GM18858 (cell line): ENCODE measurements around the gene LMNA.

Experiments
- ATAC-seq: cut with Tn5 transposase; IDR thresholded peaks from one replicate; pipeline ENCODE4 v1.9.1; 2021; ENCODE audit not compliant: unreplicated experiment

The LMNA gene

DNA sequence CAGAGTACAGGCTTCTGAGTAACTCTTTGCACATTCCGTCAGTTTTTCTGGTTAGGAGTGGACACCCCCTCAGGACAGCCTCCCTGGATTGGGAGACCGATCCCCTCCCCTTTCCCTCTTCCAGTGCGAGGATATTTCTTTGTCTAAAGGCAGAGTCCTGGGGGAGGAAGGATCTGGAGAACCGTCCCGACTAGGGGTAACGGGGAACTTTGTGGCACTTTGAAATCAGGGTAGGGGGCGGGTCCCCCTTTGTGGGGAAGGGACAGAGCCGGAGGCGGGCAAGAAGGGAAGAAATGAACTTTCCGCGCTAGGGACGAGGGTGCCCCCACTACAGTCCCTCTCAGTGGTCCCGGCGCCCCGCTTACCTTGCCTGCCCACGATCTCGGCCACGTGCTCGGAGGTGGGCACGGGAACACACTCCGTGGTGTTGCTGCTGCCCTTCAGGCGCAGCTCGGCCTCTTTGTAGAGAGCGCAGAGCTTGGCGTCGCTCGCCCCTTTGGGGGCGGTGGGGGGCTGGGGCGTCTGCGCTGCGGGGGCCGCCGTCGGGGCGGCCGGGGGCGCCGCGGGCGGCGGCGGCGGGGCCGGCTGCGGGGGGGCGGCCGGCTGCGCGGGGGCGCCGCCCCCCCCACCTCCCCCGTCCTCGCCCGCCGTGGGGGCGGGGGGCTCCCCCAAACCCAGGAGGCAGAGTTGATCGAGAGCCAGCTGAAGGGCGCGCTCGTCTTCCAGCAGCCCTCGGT is 33.2 kb upstream of the LMNA start:
- no peak for ATAC-seq

DNA sequence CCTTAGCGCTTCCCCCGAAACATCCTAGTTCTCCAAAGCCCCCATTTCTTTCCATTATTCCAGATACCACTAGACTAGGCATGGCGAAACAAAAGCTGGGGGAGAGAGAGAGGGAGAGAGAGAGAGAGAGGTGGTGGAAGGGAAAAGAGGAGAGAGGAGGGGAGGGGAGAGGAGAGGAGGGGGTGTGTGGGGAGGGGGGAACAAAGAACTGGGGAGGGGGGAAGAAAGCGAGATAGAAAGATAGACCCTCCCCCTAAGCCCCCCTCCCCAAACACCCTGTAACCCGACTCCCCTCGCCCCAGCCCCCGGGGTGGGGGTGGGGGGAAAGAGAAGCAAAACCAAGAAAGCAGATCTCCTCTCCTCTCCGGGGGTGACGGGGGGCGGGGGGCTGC is 32.6 kb upstream of the LMNA start:
- ATAC-seq, result no peak

DNA sequence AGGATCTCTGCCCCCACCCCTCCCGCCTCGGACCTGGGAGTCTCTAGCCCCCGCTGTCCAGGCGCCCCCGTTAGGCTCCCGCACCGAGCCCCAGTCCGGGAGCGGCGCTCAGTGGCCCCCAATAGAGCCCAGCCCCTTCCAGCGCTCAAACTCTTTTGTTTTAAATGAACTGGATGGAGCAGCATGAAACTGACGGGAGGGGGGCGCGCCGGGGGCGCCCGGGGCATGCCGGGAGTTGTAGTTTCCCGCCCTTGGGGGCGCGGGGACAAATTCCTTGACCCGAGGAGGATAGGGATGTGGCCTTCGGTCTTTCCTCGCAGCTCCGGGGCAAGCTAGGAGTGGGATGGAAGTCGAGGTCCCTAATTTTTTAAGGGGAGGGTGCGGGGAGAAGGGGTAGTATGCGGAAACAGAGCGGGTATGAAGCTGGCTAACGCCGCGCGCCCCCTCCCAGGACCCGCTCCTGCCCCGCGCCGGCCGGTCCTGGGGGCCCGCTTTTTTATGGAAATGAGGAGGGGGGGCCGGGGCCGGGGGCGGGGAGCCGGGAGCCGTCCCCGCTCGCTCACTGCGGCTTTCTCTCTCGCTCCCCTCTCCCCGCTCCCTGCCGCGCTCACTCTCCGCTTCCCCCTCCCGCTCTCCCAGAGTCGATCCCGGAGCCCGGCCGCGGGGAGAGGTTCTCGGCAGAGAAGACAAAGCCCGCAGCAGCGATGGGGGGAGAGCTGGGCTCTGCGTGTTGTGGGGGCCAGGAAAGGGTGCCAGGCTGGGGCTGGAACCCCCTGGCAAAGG is 32.0 kb upstream of the LMNA start, which contains the start of gene MEX3A:
MEX3A (minus strand) TSS at position 157 of the 783 bp plus-strand sequence. CDS start 467 bp downstream, outside the sequence.
- ATAC-seq, result no peak

DNA sequence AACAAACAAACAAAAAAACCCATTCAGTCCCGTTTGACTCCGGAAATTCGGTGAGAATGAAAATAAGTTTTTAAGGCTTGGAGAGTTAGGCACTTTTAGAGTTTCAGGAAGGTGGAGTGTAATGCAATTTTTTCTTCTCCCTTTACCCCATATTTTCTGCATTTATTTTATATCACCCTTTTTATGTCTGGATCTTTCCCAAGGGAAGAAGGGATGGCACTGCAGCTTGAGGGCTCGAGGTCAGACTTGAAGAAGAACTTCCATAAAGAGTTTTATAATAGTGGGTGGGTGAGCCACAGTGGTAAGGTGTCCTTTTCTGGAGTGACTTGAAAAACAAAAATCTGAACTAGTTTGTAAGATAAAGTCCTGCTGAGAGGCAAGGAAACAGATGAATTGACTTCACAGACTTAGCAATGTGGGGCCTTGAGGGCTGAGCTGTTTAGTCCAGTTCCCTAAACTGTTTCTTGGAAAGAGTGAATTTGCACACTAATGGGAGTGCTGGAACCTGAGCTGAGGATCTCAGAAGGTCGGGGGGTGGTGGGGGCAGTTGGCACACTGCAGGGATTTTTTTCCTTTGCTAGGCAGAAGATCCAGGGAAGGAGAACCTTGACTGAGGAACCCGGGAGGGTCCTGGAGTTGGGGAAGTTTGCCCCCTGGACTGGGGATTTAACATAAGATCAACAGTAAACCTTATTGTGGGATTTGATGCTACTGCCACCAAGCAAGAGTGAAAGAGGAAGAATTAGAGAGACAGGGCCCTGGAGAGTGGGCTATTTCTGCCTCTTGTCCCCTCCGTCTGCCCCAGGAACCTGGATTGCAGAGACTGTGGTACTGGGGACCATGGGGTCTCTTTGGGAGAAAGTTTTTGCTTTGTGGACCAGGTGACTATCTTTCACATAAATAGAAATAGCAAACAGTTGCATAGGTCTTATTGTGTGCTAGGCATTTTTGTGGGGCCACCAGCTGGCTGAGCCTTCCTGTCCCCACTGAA is 30.4 kb upstream of the LMNA start:
- no peak for ATAC-seq

DNA sequence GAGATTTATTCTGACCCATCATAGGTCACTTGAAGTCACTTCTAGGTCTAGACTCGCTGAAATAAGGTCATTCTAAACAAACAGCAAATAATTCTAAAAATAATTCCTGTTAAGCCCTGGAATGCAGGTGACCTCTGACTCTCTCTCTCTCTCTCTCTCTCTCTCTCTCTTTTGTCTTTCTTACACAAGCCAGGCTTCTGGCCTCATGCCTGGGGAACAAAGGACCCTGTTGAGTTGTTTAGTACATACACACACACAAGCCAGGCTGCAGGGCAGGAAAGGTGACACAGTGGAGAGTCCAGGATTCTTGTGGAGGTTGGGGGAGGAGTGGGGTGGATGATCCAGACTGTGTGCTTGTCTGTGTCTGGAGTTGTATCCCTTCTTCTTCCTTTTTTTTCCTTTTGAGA is 28.3 kb upstream of the LMNA start:
- no peak for ATAC-seq

DNA sequence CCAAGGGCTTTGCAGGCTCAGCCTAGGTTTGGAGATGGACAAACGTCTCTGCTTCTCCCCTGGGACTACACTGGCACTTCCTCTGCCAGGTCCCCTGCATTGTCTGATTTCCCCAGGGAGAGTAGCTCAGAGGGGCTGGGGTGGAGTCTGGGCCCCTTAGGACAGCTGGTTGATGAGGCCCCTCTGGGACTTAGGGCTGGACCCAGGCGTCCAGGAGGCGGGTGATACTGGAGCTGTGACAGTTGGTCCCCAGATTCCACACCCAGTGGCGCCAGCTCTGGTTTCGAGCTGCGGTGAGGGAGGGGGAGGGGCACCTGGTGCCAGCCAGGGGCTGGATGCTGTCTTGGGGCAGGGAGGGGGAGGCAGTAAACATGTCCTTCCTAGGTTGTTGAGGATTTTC is 24.8 kb upstream of the LMNA start:
- no peak for ATAC-seq

DNA sequence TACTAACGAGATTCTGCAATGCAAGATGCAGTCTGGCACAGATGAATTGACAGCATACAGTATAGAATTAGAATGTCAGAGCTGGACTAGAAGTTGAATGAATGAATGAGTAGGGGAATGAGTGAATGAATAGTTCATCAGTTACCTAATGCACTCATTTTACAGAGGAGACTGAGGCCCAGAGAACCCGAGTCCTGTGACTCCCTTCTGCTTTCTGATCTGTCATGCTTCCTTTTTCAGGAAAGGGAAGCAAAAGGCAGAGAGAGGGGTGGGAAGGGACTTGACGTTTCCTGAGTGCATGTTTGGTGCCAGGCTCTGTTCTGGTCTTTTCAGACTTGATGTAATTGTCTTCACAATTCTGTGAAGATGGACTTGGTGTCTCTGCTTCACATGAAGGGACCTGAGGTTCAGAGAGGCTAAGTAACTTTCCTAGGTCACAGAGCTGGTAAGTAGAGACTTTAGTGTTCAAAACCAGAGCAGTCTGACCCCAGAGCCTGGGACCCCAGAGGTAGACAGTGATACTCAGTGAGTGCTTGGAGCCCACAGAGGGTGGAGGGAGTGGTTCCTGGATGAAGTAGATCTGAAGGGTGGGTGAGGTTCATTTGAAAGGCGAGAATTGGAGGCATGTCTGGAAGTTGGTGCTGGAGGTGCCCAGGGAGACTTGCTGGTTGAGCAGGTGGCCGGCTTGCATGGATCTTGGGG is 24.2 kb upstream of the LMNA start:
- no peak for ATAC-seq

DNA sequence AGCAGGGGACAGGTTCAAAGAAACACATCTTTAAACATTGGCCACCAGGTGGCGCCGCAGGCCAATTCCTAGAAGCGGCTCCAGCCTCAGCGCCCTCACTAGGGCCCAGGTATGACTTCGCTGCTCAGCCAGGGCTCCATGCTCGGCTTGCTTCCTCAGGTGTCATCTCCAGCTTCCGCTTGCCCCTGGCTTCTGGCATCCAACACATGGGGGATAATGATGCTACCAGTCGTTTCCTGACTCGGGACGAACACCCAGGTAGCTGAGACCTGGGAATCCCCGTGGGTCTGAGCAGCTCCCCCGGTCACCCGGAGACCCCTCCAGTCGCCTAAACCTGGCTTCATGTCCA is 23.7 kb upstream of the LMNA start:
- ATAC-seq, result no peak

DNA sequence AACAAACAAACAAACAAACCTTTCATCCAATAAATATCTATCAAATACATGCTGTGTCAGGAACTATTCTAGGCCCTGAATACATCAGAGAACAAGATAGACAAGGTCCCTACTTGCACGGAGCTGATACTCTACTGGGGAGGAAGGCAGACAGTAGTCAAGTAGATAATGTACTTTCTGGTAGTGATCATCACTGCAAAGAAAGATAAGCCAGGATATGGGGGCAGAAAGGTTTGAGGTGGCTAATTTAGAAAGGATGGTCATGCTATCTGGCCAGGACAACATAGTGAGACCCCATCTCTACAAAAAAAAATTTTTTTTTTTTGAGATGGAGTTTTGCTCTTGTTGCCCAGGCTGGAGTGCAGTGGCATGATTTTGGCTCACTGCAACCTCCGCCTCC is 22.9 kb upstream of the LMNA start:
- ATAC-seq, result no peak

DNA sequence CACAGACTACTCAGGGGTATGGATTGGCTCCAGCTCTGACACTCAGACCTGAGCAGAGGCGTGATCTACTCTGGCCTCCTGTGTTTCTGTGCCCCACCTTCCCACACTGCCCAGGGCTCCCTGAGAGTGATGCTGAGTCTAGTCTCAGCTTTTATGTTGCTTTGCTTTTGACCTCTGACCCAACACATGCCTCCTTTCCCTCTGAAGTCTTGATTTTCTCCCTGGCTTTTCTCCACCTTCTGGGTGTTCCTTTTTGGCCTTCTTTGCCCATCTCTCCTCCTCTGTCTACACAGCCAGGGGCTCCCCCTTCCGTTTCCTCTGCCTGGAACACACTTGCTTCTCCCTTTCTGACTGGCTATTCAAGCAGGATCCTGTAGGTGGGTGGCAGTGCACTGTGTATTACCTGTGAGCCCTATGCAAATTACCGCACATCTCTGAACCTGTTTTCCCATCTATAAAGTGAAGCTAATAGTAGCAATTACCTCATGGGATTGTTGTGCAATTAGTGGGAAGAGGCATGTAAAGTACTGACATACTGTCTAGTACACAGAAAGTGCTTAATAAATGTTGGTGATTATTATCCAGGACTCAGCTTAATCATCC is 18.5 kb upstream of the LMNA start:
- ATAC-seq, result no peak

DNA sequence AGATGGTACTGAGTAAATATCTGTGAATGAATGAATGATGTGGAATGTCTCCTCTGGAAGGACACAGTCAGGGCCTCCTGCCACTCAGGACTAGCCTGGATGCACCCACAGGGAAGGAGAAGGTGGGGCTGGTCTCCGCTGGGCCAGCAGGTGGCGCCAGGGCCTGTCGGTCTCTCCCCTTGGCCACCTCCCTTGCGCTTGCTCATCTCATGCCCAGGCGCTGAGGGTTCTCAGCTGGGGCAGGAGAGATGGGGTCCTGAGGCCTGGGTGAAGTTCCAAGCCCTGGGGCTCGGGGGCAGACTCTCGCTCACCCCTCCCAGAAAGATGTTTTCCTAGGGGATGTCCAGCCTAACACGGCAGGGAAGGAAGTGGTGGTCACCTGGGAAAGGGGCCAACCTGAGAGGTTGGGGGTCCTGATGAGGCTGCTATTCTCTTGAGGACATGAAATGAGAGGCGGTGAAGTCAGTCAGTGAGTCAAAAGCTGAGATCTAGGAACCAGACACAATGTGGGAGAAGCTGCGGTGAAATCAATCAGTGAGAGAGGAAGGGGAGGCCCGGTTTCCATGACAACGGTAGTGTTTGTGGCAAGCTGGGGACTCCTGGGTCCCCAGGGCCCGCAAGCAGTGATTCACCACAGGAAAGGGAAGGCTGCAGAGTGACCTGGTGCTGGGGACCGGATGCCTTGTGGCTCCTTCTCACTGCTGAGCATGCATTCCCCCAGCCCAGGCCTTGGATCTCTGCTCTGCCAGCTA is 17.7 kb upstream of the LMNA start:
- ATAC-seq, result peak; percentile 37

DNA sequence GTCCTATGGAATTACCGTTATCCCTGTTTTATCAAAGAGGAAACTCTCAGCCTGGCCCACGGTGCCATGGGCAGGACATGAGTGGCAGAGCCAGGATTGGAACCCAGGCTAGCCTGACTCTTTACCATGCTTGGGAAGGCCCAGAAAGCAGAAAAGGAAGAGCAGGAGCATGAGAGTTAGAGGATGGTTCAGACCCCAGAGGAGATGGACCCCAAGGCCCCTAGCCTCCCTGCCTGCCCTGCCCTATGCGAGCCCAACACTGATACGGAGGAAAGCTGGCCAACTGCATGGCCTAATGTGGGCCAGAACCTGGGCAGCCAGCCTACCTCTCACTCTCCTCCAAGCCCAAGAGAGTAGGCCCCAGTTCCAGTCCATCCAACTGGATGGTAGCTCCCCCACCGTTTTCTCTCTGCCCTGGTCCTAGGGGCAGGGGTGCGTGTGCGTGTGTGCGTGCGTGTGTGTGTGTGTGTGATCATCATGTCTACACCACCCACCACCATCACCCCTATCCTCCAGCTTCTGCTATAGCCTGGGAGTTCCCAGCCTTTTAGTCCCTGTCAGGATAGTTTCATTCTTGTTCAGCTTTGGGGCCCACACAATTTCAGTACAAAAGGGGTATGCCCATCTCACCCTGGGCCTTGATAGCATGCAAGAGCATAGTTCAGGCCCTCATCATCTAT is 16.9 kb upstream of the LMNA start:
- ATAC-seq, result no peak

DNA sequence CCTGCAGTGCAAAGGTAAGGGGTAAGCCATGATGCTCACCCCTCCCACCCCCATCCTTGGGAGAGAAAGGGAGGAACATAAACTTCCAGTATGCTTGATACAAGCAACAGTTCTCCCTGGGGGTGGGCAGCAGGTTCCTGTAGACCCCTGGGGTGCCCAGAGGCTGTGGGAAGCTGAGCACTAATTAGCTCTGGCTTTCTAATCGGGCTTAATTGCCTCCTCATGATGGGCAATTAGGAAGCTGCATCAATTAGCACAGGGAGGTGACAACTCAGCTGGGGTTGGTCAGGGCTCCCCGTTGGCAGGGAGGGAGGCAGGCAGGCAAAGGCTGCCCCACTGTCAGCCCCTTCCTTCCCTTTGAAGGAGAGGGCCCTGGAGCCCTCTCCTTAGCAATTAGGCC is 15.7 kb upstream of the LMNA start:
- no peak for ATAC-seq

DNA sequence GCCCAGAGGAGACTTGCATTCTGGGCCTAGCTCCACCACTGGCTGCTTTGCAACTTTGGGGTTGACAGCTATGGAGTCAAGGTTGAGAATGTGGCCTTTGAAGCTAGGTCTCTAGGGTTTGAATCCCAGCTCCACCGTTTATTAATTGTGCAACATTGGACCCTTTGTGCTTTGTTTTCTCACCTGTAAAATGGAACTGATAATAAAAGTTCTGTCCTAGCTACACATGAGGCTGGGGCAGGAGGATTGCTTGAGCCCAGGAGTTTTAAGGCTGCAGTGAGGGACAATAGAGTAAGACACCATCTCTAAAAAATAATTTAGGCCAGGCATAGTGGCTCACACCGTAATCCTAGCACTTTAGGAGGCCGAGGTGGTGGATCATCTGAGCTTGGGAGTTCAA is 15.2 kb upstream of the LMNA start:
- ATAC-seq, result no peak

DNA sequence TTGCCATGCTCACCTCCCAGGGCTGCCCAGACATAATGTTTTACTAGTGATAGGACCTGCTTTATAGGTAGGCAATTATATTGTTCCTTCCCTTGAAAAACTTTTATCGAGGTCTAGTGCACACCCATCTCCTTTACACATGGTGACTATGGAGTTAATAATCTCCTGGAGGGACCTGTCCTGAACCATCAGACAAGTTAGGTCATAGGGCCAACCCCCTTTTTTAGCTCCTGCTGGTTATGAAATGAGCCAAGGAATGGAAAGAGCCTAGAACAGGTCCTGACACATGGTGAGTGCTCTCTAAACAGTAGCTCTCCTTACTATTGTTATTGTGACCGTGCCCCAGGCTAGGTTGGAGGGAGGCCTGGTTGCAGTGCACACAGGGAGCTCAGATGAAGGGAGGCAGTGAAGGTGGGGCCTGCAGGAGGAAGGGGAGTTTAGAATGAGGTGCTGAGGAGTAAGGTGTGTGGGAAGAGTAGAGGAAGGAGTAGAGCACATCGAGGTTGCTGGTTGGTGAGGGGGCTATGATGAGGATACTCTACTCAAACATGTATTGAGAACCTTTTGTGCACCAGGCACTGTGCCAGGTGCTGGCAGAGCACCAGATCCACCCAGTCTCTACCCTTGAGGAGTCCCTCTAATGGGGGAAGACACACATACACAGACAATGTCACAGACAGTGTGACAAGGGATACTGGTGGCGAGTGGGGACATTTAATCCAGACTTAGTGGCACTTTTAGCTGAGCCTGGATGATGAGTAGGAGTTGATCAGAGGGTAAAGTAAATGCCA is 14.1 kb upstream of the LMNA start:
- ATAC-seq, result no peak

DNA sequence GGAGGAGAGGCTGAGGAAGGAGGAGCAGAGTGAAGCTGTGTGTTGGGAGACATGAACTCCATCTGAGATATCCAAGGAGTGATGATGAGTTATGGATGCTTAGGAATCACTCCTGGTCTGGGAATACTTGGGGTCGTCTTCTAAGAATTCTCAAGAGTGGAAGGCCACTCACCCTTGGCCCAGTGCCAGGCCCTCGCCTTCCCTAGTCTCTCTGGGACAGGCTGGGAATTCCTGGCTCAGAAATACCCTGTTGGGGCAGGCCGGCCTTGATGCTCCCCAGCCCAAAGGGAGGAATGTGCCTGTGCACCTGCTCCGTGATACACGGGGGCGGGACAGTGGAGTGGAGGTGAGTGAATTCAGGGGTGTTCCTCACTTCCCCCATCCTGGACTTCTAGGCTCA is 12.6 kb upstream of the LMNA start:
- no peak for ATAC-seq

DNA sequence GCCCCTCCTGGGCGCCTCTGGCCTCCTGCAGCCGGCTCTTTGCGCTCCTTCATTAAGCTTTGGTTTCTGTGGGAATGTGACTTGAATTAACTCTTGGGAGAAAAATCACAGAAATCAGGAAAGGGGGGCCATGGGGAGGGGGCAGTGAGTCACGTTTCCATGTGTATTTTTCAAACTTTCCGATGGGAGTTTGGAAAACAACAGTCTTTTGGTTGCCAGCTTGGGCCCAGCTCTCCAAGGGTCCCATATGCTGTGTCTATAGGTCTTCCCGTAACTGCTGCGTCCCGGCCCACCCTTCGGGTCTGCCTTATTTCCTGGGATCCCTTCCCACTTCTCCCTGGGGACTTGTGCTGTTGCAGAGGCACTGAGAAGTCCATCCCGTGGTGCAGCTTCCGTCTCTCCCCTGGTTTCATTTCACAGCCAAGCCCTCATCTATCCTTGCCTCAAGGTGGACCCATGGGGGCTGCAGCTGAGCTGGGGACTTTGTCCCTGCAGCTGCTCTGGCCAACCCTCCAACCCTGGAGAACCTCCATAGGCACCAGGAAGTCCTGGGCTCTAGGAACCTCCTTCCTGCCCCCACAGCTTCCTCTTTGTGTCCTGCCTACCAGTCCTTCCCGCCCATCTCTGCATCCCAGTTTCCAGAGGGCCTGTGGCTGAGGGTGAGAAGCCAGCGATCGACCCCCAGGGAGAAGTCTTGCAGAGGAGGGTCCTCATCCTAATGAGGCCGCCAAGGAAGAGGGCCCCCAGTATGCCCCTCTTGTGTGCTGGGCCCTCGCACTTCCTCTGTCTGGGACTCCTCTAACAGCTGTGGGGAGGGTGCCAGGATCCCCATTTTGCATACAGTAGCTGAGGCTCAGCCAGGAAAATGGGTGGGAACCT is 11.6 kb upstream of the LMNA start:
- ATAC-seq, result no peak
